ENCODE measurements around the gene DGKH. TPM values are rescaled to one million over a fixed set of nuclear protein-coding genes. Genes with fewer than 3 reads are reported as not detected.

Gene DGKH
- total RNA-seq, 1 donor from 2014 or later: 16.0 TPM

DNA sequence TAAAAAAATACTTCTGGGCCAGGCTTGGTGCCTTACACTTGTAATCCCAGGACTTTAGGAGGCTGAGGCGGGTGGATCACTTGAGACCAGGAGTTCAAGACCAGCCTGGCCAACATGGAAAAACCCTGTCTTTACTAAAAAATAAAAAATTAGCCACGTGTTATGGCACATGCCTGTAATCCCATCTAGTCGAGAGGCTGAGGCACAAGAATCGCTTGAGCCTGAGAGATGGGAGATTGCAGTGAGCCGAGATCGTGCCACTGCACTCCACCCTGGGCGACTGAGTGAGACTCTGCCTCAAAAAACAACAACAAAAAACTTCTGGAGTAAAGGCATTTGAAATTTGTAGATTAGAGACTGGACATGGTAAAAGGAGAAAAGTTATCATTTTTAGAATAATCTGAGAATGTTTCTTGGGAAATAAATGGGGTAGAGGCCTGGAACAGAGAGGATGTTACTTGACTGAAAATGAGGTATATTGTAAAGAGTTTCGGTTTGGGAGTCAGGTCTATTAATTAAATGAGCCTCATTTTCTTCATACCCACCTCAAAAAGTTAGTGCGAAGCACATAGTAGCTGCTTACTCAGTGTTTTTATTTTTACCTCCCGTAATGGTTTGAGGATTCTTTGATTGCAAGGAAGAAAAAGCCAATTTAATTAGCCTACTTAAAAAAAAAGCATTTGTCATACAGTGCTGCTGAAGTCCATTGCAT, 226.1 kb downstream of the DGKH start:
- H3K4me1 ChIP-seq: peaks cover 3 to 5% of the 10 kb centered on the region in 2 donors
- no peaks in the 10 kb centered on the region for H3K27me3 ChIP-seq
- no peak overlapping the region for H3K4me3 ChIP-seq
- H3K27ac ChIP-seq: no peak overlapping the region
- DNase-seq (ENCODE audit: low spot score in 2 of 2): no peak
- intact Hi-C loops (cut with DNase I): loop anchor here (5.0 kb wide), 2 partner anchors 962 to 1212 kb away; partner anchors contain the start of genes NAA16 and WBP4
- TF ChIP-seq, protein P1, sequence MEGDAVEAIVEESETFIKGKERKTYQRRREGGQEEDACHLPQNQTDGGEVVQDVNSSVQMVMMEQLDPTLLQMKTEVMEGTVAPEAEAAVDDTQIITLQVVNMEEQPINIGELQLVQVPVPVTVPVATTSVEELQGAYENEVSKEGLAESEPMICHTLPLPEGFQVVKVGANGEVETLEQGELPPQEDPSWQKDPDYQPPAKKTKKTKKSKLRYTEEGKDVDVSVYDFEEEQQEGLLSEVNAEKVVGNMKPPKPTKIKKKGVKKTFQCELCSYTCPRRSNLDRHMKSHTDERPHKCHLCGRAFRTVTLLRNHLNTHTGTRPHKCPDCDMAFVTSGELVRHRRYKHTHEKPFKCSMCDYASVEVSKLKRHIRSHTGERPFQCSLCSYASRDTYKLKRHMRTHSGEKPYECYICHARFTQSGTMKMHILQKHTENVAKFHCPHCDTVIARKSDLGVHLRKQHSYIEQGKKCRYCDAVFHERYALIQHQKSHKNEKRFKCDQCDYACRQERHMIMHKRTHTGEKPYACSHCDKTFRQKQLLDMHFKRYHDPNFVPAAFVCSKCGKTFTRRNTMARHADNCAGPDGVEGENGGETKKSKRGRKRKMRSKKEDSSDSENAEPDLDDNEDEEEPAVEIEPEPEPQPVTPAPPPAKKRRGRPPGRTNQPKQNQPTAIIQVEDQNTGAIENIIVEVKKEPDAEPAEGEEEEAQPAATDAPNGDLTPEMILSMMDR (IDR thresholded peaks at IDR 0.05): no peak
- H3K9me3 ChIP-seq: no peaks in the 10 kb centered on the region
- no peaks in the 10 kb centered on the region for H3K36me3 ChIP-seq

DNA sequence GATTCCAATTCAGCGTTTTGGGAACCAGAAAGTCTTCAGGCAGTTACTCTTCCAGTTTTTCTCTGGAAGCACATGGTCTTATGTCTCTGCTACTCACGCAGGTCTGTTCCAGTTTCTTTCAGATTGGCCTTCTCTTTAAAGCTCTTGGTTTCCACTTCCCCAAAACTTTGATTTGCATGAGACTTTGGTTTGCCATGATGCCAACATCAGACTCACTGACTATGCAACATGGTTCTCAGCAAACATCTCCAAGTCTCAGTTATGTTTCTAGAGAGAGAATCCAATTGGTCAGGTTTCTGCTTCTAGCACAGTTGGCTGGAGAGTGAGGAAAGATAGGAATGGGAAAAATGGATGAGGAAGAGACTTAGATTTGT, 226.6 kb downstream of the DGKH start:
- no peaks in the 10 kb centered on the region for H3K9me3 ChIP-seq
- H3K36me3 ChIP-seq: no peaks in the 10 kb centered on the region
- H3K27me3 ChIP-seq: no peaks in the 10 kb centered on the region
- intact Hi-C loops (cut with DNase I): no loop called here
- no peak overlapping the region for H3K27ac ChIP-seq
- H3K4me3 ChIP-seq: no peak overlapping the region
- H3K4me1 ChIP-seq: peaks cover 3 to 5% of the 10 kb centered on the region in 2 donors
- DNase-seq (ENCODE audit: low spot score in 2 of 2): no peak
- TF ChIP-seq, protein P1 (IDR thresholded peaks at IDR 0.05): no peak

DNA sequence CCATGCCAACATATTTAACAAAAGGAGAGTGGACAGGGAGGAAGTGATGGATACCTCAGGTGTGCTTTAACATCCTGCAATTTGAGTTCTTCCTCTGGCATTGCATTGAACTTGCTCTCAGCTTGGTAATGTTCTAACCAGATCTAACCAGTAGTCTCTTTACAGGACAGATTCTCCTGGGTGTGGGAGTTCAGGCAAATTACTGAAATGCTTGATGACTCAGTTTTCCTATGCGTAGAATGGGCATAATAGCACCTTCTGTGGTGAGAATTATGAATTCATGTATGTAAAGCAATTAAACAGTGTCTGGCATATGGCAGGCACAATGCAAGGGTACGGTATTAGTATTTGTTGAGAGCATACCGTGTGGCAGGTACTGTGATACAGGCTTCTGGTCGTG, 227.1 kb downstream of the DGKH start:
- TF ChIP-seq, protein P1 (IDR thresholded peaks at IDR 0.05): no peak
- H3K36me3 ChIP-seq: no peaks in the 10 kb centered on the region
- intact Hi-C loops (cut with DNase I): no loop called here
- no peak overlapping the region for H3K27ac ChIP-seq
- H3K9me3 ChIP-seq: no peaks in the 10 kb centered on the region
- no peak overlapping the region for H3K4me3 ChIP-seq
- DNase-seq (ENCODE audit: low spot score in 2 of 2): no peak
- H3K27me3 ChIP-seq: no peaks in the 10 kb centered on the region
- H3K4me1 ChIP-seq: peaks cover 3 to 5% of the 10 kb centered on the region in 2 donors

DNA sequence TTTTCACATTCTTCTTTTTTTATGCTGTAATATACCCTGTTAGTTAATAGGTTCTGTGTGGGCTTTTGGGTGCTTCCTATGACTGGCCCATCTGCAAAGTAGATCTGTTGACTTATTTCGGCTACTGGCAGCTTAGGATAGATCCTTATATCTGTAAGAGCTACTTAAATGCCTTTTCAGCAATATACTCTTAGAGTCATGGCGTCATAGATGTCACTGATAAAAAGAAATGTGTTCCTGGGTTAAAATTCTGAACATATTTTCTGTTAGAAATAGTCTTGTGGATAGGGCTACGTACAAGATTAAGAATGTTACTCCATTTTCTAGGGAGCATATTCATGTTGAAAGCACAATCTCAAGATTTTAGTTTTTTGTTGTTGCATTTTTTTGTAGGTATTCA, 228.2 kb downstream of the DGKH start:
- Histone ChIP-seq H3K9me3 (no peaks in the 10 kb centered on the region), H3K4me3 (no peak overlapping the region), H3K36me3 (no peaks in the 10 kb centered on the region), H3K27me3 (no peaks in the 10 kb centered on the region), H3K4me1 (peaks cover 3 to 5% of the 10 kb centered on the region in 2 donors), H3K27ac (no peak overlapping the region)
- TF ChIP-seq, protein P1 (IDR thresholded peaks at IDR 0.05): no peak
- DNase-seq (ENCODE audit: low spot score in 2 of 2): no peak
- intact Hi-C loops (cut with DNase I): no loop called here

DNA sequence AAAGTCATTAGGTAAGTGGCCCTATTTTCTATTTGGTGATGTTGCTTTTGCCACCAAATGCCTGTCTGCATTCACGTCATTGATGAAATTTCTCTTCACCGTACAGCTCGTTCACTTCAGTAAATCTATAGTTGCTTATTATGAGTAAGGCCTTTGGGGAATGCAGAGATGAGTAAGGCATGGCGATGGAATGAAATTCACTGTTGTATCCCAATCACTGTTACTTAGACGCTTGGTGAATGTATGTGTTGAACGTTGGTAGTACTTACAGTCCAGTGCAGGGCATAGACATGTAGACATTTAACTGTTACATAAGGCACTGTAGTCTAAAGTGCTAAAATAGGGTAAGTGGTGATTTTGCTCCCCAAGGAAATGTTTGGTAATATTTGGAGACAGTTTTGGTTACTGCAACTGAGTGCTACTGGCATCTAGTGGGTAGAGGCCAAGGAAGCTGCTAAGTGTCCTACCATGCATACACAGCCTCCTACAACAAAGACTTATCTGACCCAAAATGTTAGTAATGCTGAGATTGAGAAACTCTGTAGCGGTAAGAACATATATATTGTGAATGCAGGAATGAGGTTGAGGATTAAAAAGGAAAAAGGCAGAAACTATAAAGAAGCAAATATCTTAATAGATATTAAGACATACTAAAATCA, 229.3 kb downstream of the DGKH start:
- intact Hi-C loops (cut with DNase I): no loop called here
- TF ChIP-seq, protein P1 (IDR thresholded peaks at IDR 0.05): no peak
- no peaks in the 10 kb centered on the region for H3K27me3 ChIP-seq
- H3K36me3 ChIP-seq: no peaks in the 10 kb centered on the region
- no peak for DNase-seq (ENCODE audit: low spot score in 2 of 2)
- H3K27ac ChIP-seq: no peak overlapping the region
- peaks cover 3 to 5% of the 10 kb centered on the region in 2 donors for H3K4me1 ChIP-seq
- H3K4me3 ChIP-seq: no peak overlapping the region
- H3K9me3 ChIP-seq: no peaks in the 10 kb centered on the region

Data from ascending aorta (tissue), 2 donors.